Colonic mucosa (tissue), 4 donors: ENCODE results near the gene SLC13A1. TPM values are rescaled to one million over a fixed set of nuclear protein-coding genes. Genes with fewer than 3 reads are reported as not detected.

Source experiments
- DNase-seq: peaks from one replicate; pipeline ENCODE4 v3.0.0-alpha.2; 2020
- H3K27ac ChIP-seq: fragments of 200-600 bp; one replicate; pipeline ENCODE4 v1.8.0; 2021
- H3K27me3 ChIP-seq: fragments of 200-600 bp; one replicate; pipeline ENCODE4 v1.8.0; 2021
- H3K36me3 ChIP-seq: fragments of 200-600 bp; one replicate; pipeline ENCODE4 v1.8.0; 2021
- H3K4me1 ChIP-seq: fragments of 200-600 bp; one replicate; pipeline ENCODE4 v1.8.0; 2021; ENCODE audit warnings: mild to moderate bottlenecking
- H3K4me3 ChIP-seq: fragments of 200-600 bp; one replicate; pipeline ENCODE4 v1.8.0; 2021
- H3K9ac ChIP-seq, 2 donors: one replicate each; pipeline ENCODE4 v1.7.0; 2013; ENCODE audit warnings: control low read depth in 2 of 2, low read depth in 2 of 2, low read length in 2 of 2
- H3K9me3 ChIP-seq: fragments of 200-600 bp; one replicate; pipeline ENCODE4 v1.8.0; 2021
- CTCF ChIP-seq: fragments of 200-600 bp; IDR thresholded peaks from one replicate; pipeline ENCODE4 v1.8.0; 2022; ENCODE audit warnings: antibody characterized with exemption, mild to moderate bottlenecking
- intact Hi-C: fragments of 100-400 bp; cut with DNase I; formaldehyde crosslinking; loops from one replicate; pipeline ENCODE4 v1.14.1; 2022
- total RNA-seq, 2 donors: library from RNA; stranded (reverse); fragmentation: NEBNext Ultra II Directional in 1 of 2; extraction: Animal tissue kit (Norgen Biotek cat#: 25700) in 1 of 2; gene quantifications; one replicate each; pipeline ENCODE4 v1.2.1, GENCODE V29; 2021
- donor health status: healthy.
- donor health status: DM: no; HTN: no; CAD: no.
- donor health status: DM: no; HTN: no; CAD: no.

Gene SLC13A1
- total RNA-seq, 2 donors from 2014 or later = 0.32 to 0.40 TPM

GRCh38 chr7:123126171-123126570, 73.6 kb downstream of the SLC13A1 start:
- no peaks in the 10 kb centered on the region for H3K36me3 ChIP-seq
- H3K4me1 ChIP-seq = no peaks in the 10 kb centered on the region
- no peaks in the 10 kb centered on the region for H3K9me3 ChIP-seq
- no peak for DNase-seq
- no peaks in the 10 kb centered on the region for H3K27me3 ChIP-seq
- no peak overlapping the region for H3K27ac ChIP-seq
- H3K9ac ChIP-seq = no peak overlapping the region
- intact Hi-C loops = no loop called here
- no peak for TF ChIP-seq CTCF
- H3K4me3 ChIP-seq = no peak overlapping the region

- H3K4me3 ChIP-seq = no peak overlapping the region
- TF ChIP-seq CTCF = no peak
- H3K27me3 ChIP-seq = no peaks in the 10 kb centered on the region
- no peak for DNase-seq
- H3K9me3 ChIP-seq = no peaks in the 10 kb centered on the region
- no peak overlapping the region for H3K9ac ChIP-seq
- no peaks in the 10 kb centered on the region for H3K4me1 ChIP-seq
- no peak overlapping the region for H3K27ac ChIP-seq
- H3K36me3 ChIP-seq = no peaks in the 10 kb centered on the region
- intact Hi-C loops = no loop called here
Observed at GRCh38 chr7:123125231-123125630, 74.5 kb downstream of the SLC13A1 start.

- intact Hi-C loops = no loop called here
- no peak for TF ChIP-seq CTCF
Observed at GRCh38 chr7:123122916-123123315, 76.9 kb downstream of the SLC13A1 start.

GRCh38 chr7:123120286-123120685, 79.5 kb downstream of the SLC13A1 start:
- Histone ChIP-seq H3K27me3 (no peaks in the 10 kb centered on the region), H3K4me3 (no peak overlapping the region), H3K36me3 (no peaks in the 10 kb centered on the region), H3K9ac (no peak overlapping the region), H3K27ac (no peak overlapping the region), H3K9me3 (no peaks in the 10 kb centered on the region), H3K4me1 (no peaks in the 10 kb centered on the region)
- no peak for TF ChIP-seq CTCF
- no peak for DNase-seq
- intact Hi-C loops = no loop called here

More at GRCh38 chr7:123122916-123123315, 76.9 kb downstream of the SLC13A1 start:
- H3K9me3 ChIP-seq = no peaks in the 10 kb centered on the region
- no peak overlapping the region for H3K4me3 ChIP-seq
- DNase-seq = no peak
- no peak overlapping the region for H3K9ac ChIP-seq
- no peaks in the 10 kb centered on the region for H3K4me1 ChIP-seq
- H3K27me3 ChIP-seq = no peaks in the 10 kb centered on the region
- no peak overlapping the region for H3K27ac ChIP-seq
- no peaks in the 10 kb centered on the region for H3K36me3 ChIP-seq

- Histone ChIP-seq H3K27ac (no peak overlapping the region), H3K4me3 (no peak overlapping the region), H3K4me1 (no peaks in the 10 kb centered on the region), H3K27me3 (no peaks in the 10 kb centered on the region), H3K9me3 (no peaks in the 10 kb centered on the region), H3K36me3 (no peaks in the 10 kb centered on the region), H3K9ac (no peak overlapping the region)
- intact Hi-C loops = no loop called here
- DNase-seq = no peak
- no peak for TF ChIP-seq CTCF
Observed at GRCh38 chr7:123115331-123115730, 84.4 kb downstream of the SLC13A1 start.

GRCh38 chr7:123114288-123114687, 85.5 kb downstream of the SLC13A1 start:
- Histone ChIP-seq H3K27me3 (no peaks in the 10 kb centered on the region), H3K4me1 (no peaks in the 10 kb centered on the region), H3K4me3 (no peak overlapping the region), H3K27ac (no peak overlapping the region), H3K9ac (no peak overlapping the region), H3K36me3 (no peaks in the 10 kb centered on the region), H3K9me3 (no peaks in the 10 kb centered on the region)
- TF ChIP-seq CTCF = no peak
- intact Hi-C loops = no loop called here
- no peak for DNase-seq
